ENCODE data around the gene FBH1. TPM values are rescaled to one million over a fixed set of nuclear protein-coding genes. Genes with fewer than 3 reads are reported as not detected.
A peak's percentile ranks its signal among the peaks of the same experiment; 100 is the strongest.
"Not testable (repeated sequence)": the region's sequence is repeated elsewhere in the genome, so short reads cannot be mapped to it uniquely, and the experiment has no call there.

FBH1 gene
- total and polyA plus RNA-seq, 9 donors: 46.4 to 80.3 (median 74.7) TPM

DNA sequence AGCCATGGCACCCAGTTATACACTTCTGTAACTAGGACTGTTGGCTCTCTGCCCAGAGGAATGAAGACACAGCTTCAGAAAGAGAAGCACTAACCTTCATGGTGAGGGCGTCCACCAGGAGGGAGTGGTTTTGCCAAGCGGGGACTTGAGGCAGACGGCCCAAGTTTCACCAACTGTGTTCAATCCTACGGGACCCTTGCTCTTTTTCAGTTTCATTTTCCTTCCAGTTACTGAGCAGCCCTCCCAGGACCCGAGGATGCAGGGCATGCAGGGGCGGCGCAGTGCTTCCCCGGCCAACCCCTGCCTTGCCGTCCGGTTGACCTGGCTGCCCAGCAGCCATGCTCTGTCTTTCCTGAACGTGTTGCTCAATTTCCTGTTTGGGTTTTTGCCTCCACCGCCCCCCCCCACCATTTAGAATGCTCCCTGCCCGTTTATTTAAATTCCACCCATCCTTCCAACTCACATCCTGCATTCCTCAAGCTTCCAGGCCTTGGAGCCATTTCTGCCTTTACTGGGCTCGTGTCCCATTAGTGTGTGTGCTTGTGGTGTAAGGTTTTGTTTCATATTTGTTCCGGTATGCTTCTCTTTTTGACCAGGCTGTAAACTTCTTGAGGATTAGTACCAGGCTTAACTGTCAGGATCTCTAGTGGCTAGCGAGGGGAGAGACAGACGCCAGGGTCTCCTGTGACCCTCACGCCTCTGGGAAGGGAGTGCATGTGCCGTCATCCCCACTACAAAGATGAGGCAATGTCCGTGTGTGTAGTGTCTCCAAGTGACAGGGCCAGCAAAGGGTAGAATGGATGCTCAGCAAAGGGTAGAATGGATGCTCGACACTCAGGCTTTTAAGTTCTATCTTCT lies 55.7 kb downstream of the FBH1 start:
- Histone ChIP-seq H3K9me3 (no peaks in the 10 kb centered on the region), H3K36me3 (no peaks in the 10 kb centered on the region), H3K27me3 (no peaks in the 10 kb centered on the region), H3K4me3 (peak overlapping the region; percentile 21), H3K4me1 (ENCODE audit: insufficient read depth) (peaks cover 16% of the 10 kb centered on the region), H3K27ac (peak overlapping the region in 1 of 2 donors; percentile 96)
- DNase-seq: peak; percentile 72 to 82 (median 81)
- intact Hi-C loops (cut with DNase I): loop anchor here in 1 of 4 donors (10.0 kb wide), 1 partner anchor 51 kb away; the partner anchor contains the start of gene FBH1
- 7 to 15% (median 12%) methylated on average over 21 of the region's 21 CpGs for WGBS, 3 donors
- no peak for TF ChIP-seq EP300 (IDR thresholded peaks at IDR 0.05)
- TF ChIP-seq POLR2A (IDR thresholded peaks at IDR 0.05): peak; percentile 62
- peak in 1 of 3 donors; percentile 16 for TF ChIP-seq CTCF (IDR thresholded peaks at IDR 0.05)

DNA sequence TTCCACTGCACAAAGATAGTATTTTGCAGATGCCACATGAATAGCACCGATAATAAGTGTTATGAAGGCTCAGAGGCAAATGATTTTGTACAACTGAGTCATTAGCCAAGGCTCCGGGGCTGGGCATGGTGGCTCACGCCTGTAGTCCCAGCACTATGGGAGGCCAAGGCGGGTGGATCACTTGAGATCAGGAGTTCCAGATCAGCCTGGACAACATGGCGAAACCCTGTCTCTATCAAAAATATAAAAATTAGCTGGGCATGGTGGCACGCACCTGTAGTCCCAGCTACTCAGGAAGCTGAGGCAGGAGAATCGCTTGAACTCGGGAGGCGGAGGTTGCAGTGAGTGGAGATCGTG lies 56.4 kb downstream of the FBH1 start:
- Histone ChIP-seq H3K27ac (peak overlapping the region in 1 of 2 donors; percentile 96), H3K4me1 (ENCODE audit: insufficient read depth) (peaks cover 16% of the 10 kb centered on the region)
- not testable (repeated sequence) for H3K4me3 ChIP-seq, DNase-seq, H3K9me3 ChIP-seq, H3K36me3 ChIP-seq, H3K27me3 ChIP-seq
- 87 to 94% (median 93%) methylated on average over 10 of the region's 10 CpGs for whole genome bisulfite sequencing, 3 donors
- intact Hi-C loops (cut with DNase I): loop anchor here in 1 of 4 donors (10.0 kb wide), 1 partner anchor 52 kb away; the partner anchor contains the start of gene FBH1

DNA sequence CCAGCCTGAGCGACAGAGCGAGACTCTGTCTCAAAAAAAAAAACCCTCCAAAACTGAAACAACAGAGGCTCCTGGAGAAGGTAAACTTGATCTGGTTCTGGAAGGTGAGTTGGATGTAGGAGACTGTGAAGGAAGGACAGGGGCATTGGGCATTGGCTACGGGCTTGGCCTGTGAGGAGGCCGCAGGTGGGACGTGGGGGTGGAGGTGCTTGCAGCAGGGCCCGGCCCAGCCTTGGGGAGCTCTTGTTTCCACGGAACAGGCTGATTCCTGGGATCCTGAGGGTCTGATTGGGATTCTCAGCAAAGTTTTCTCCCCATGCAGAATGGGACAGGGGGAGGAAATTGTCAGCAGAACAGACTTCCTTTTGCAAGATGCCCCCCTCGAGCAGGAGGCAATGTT lies 56.7 kb downstream of the FBH1 start:
- WGBS, 3 donors: 87 to 94% (median 92%) methylated on average over 8 of the region's 8 CpGs
- Histone ChIP-seq H3K4me1 (ENCODE audit: insufficient read depth) (peaks cover 16% of the 10 kb centered on the region), H3K9me3 (no peaks in the 10 kb centered on the region), H3K27me3 (no peaks in the 10 kb centered on the region), H3K4me3 (no peak overlapping the region), H3K27ac (peak overlapping the region in 1 of 2 donors; percentile 96), H3K36me3 (no peaks in the 10 kb centered on the region)
- no peak for TF ChIP-seq CTCF (IDR thresholded peaks at IDR 0.05)
- no peak for TF ChIP-seq EP300 (IDR thresholded peaks at IDR 0.05)
- TF ChIP-seq POLR2A (IDR thresholded peaks at IDR 0.05): no peak
- no peak for DNase-seq
- intact Hi-C loops (cut with DNase I): loop anchor here in 1 of 4 donors (10.0 kb wide), 1 partner anchor 52 kb away; the partner anchor contains the start of gene FBH1

- WGBS, 3 donors: 92 to 94% (median 93%) methylated on average over 17 of the region's 17 CpGs
- no peaks in the 10 kb centered on the region for H3K36me3 ChIP-seq
- intact Hi-C loops (cut with DNase I): loop anchor here in 1 of 4 donors (10.0 kb wide), 1 partner anchor 53 kb away; the partner anchor contains the start of gene FBH1
- no peak for TF ChIP-seq POLR2A (IDR thresholded peaks at IDR 0.05)
- TF ChIP-seq CTCF (IDR thresholded peaks at IDR 0.05): no peak
- no peak for TF ChIP-seq EP300 (IDR thresholded peaks at IDR 0.05)
- H3K4me3 ChIP-seq: no peak overlapping the region
- no peak overlapping the region for H3K27ac ChIP-seq
- H3K27me3 ChIP-seq: no peaks in the 10 kb centered on the region
- no peak for DNase-seq
- H3K9me3 ChIP-seq: no peaks in the 10 kb centered on the region
- H3K4me1 ChIP-seq (ENCODE audit: insufficient read depth): peaks cover 16% of the 10 kb centered on the region
Measured at GRCh38 chr10:5947471-5948207, 57.6 kb downstream of the FBH1 start.
